HG03175 (cell line): ENCODE measurements around the gene C1GALT1C1L.
"Not testable (repeated sequence)": the region's sequence is repeated elsewhere in the genome, so short reads cannot be mapped to it uniquely, and the experiment has no call there.

Experiments
- ATAC-seq: cut with Tn5 transposase; IDR thresholded peaks from one replicate; pipeline ENCODE4 v1.9.1; 2021; ENCODE audit warnings: mild to moderate bottlenecking, moderate library complexity; ENCODE audit not compliant: unreplicated experiment

The C1GALT1C1L gene

GRCh38 chr2:43676322-43677050, at the start of gene C1GALT1C1L:
C1GALT1C1L (minus strand) TSS chr2:43676429; CDS start chr2:43676322, 107 bp downstream.
- ATAC-seq, result no peak

GRCh38 chr2:43725711-43726246, 49.5 kb upstream of the C1GALT1C1L start:
- ATAC-seq, result no peak

- ATAC-seq, result no peak
These were observed 48.7 kb upstream of the C1GALT1C1L start for GRCh38 chr2:43724728-43725526.

- no peak for ATAC-seq
These were observed 42.4 kb upstream of the C1GALT1C1L start for GRCh38 chr2:43718530-43719124.

- ATAC-seq, result no peak
These were observed 41.1 kb upstream of the C1GALT1C1L start for GRCh38 chr2:43717322-43717721.

GRCh38 chr2:43715300-43716098, 39.3 kb upstream of the C1GALT1C1L start:
- ATAC-seq, result no peak

GRCh38 chr2:43714164-43714563, 37.9 kb upstream of the C1GALT1C1L start:
- no peak for ATAC-seq

GRCh38 chr2:43710866-43711265, 34.6 kb upstream of the C1GALT1C1L start:
- ATAC-seq, result no peak

- ATAC-seq, result no peak
These were observed 32.7 kb upstream of the C1GALT1C1L start for GRCh38 chr2:43708891-43709290.

- no peak for ATAC-seq
These were observed 31.9 kb upstream of the C1GALT1C1L start for GRCh38 chr2:43708178-43708577.

- ATAC-seq, result no peak
These were observed 31.2 kb upstream of the C1GALT1C1L start for GRCh38 chr2:43707255-43708015.

- ATAC-seq, result no peak
These were observed 24.9 kb upstream of the C1GALT1C1L start for GRCh38 chr2:43701111-43701510.

- ATAC-seq, result no peak
These were observed 23.5 kb upstream of the C1GALT1C1L start for GRCh38 chr2:43699761-43700160.

GRCh38 chr2:43698140-43698539, 21.9 kb upstream of the C1GALT1C1L start:
- not testable (repeated sequence) for ATAC-seq

GRCh38 chr2:43692428-43692994, 16.3 kb upstream of the C1GALT1C1L start:
- no peak for ATAC-seq

- no peak for ATAC-seq
These were observed 13.8 kb upstream of the C1GALT1C1L start for GRCh38 chr2:43689999-43690398.

- ATAC-seq, result no peak
These were observed 9.1 kb upstream of the C1GALT1C1L start for GRCh38 chr2:43685357-43685756.

GRCh38 chr2:43677783-43678182, 1.6 kb upstream of the C1GALT1C1L start:
- ATAC-seq, result not testable (repeated sequence)

- ATAC-seq, result no peak
These were observed 445 bp downstream of the C1GALT1C1L start for GRCh38 chr2:43675646-43676321.
